Colonic mucosa (tissue), 4 donors: ENCODE results near the gene SDK2. TPM values are rescaled to one million over a fixed set of nuclear protein-coding genes. Genes with fewer than 3 reads are reported as not detected.
A peak's percentile ranks its signal among the peaks of the same experiment; 100 is the strongest.

ENCODE experiments used
- DNase-seq: peaks from one replicate; pipeline ENCODE4 v3.0.0-alpha.2; 2020
- H3K27ac ChIP-seq: fragments of 200-600 bp; one replicate; pipeline ENCODE4 v1.8.0; 2021
- H3K27me3 ChIP-seq: fragments of 200-600 bp; one replicate; pipeline ENCODE4 v1.8.0; 2021
- H3K36me3 ChIP-seq: fragments of 200-600 bp; one replicate; pipeline ENCODE4 v1.8.0; 2021
- H3K4me1 ChIP-seq: fragments of 200-600 bp; one replicate; pipeline ENCODE4 v1.8.0; 2021; ENCODE audit warnings: mild to moderate bottlenecking
- H3K4me3 ChIP-seq: fragments of 200-600 bp; one replicate; pipeline ENCODE4 v1.8.0; 2021
- H3K9ac ChIP-seq, 2 donors: one replicate each; pipeline ENCODE4 v1.7.0; 2013; ENCODE audit warnings: control low read depth in 2 of 2, low read depth in 2 of 2, low read length in 2 of 2
- H3K9me3 ChIP-seq: fragments of 200-600 bp; one replicate; pipeline ENCODE4 v1.8.0; 2021
- CTCF ChIP-seq: fragments of 200-600 bp; IDR thresholded peaks from one replicate; pipeline ENCODE4 v1.8.0; 2022; ENCODE audit warnings: antibody characterized with exemption, mild to moderate bottlenecking
- intact Hi-C: fragments of 100-400 bp; cut with DNase I; formaldehyde crosslinking; loops from one replicate; pipeline ENCODE4 v1.14.1; 2022
- total RNA-seq, 2 donors: library from RNA; stranded (reverse); fragmentation: NEBNext Ultra II Directional in 1 of 2; extraction: Animal tissue kit (Norgen Biotek cat#: 25700) in 1 of 2; gene quantifications; one replicate each; pipeline ENCODE4 v1.2.1, GENCODE V29; 2021
- donor health status: healthy.
- donor health status: DM: no; HTN: no; CAD: no.
- donor health status: DM: no; HTN: no; CAD: no.

The SDK2 gene
- total RNA-seq, 2 donors from 2014 or later = 0.94 to 1.2 TPM

GRCh38 chr17:73430165-73430680, 214.0 kb downstream of the SDK2 start:
- no peak for TF ChIP-seq CTCF
- Histone ChIP-seq H3K9me3 (no peaks in the 10 kb centered on the region), H3K27ac (no peak overlapping the region), H3K27me3 (no peaks in the 10 kb centered on the region), H3K36me3 (no peaks in the 10 kb centered on the region), H3K9ac (no peak overlapping the region), H3K4me3 (no peak overlapping the region), H3K4me1 (peaks cover 6% of the 10 kb centered on the region)
- intact Hi-C loops = no loop called here
- DNase-seq = no peak

GRCh38 chr17:73429440-73430164, 214.6 kb downstream of the SDK2 start:
- Histone ChIP-seq H3K4me1 (peaks cover 6% of the 10 kb centered on the region), H3K27me3 (no peaks in the 10 kb centered on the region), H3K9ac (no peak overlapping the region), H3K9me3 (no peaks in the 10 kb centered on the region), H3K36me3 (no peaks in the 10 kb centered on the region), H3K4me3 (no peak overlapping the region), H3K27ac (no peak overlapping the region)
- intact Hi-C loops = loop anchor here (2.0 to 5.0 kb wide), 2 partner anchors 281 to 748 kb away; no protein-coding TSS in a partner anchor
- peak; percentile 96 for TF ChIP-seq CTCF
- peak; percentile 92 for DNase-seq

- Histone ChIP-seq H3K4me3 (no peak overlapping the region), H3K9ac (no peak overlapping the region), H3K9me3 (no peaks in the 10 kb centered on the region), H3K27ac (no peak overlapping the region), H3K36me3 (no peaks in the 10 kb centered on the region), H3K27me3 (no peaks in the 10 kb centered on the region), H3K4me1 (peaks cover 6% of the 10 kb centered on the region)
- intact Hi-C loops = loop anchor here (5.0 kb wide), 1 partner anchor 750 kb away; no protein-coding TSS in a partner anchor
- TF ChIP-seq CTCF = no peak
- DNase-seq = no peak
Measured at GRCh38 chr17:73427198-73427597, 217.0 kb downstream of the SDK2 start.

- Histone ChIP-seq H3K9ac (no peak overlapping the region), H3K36me3 (no peaks in the 10 kb centered on the region), H3K27ac (no peak overlapping the region), H3K9me3 (no peaks in the 10 kb centered on the region), H3K4me1 (peaks cover under 1% of the 10 kb centered on the region), H3K27me3 (no peaks in the 10 kb centered on the region), H3K4me3 (no peak overlapping the region)
- intact Hi-C loops = no loop called here
- DNase-seq = no peak
- TF ChIP-seq CTCF = no peak
Measured at GRCh38 chr17:73424571-73424970, 219.7 kb downstream of the SDK2 start.

- H3K27me3 ChIP-seq = no peaks in the 10 kb centered on the region
- no peak for TF ChIP-seq CTCF
- H3K4me3 ChIP-seq = no peak overlapping the region
- no peaks in the 10 kb centered on the region for H3K4me1 ChIP-seq
- no peak overlapping the region for H3K9ac ChIP-seq
- intact Hi-C loops = no loop called here
- H3K9me3 ChIP-seq = no peaks in the 10 kb centered on the region
- no peaks in the 10 kb centered on the region for H3K36me3 ChIP-seq
- DNase-seq = no peak
- no peak overlapping the region for H3K27ac ChIP-seq
Measured at GRCh38 chr17:73423806-73424205, 220.4 kb downstream of the SDK2 start.
